ENCODE measurements around the gene TPPP2. TPM values are rescaled to one million over a fixed set of nuclear protein-coding genes. Genes with fewer than 3 reads are reported as not detected.

TPPP2 gene
- total RNA-seq (not detected in 2 replicates), polyA plus RNA-seq (not detected in 2 replicates), polyA minus RNA-seq (not detected in 2 replicates)
- total RNA-seq (2013): not detected

GRCh38 chr14:21029917-21030316, at the start of gene TPPP2:
Gene TPPP2, plus strand, starts transcription at chr14:21030217. Its CDS starts 365 bp downstream, at chr14:21030582.
- no peak within 1 kb of the TSS for H3K27ac ChIP-seq (ENCODE audit: low read length in 2 of 2)
- no peaks in the 10 kb centered on the region for H3K36me3 ChIP-seq (replicated peaks in 1 of 2; ENCODE audit: control extremely low read depth in 1 of 2, control insufficient read depth in 1 of 2, extremely low read depth in 1 of 2, insufficient read depth in 2 of 2, low read length in 1 of 2)
- no peaks in the 10 kb centered on the region for H3K9me3 Mint-ChIP-seq (ENCODE audit: insufficient read depth)
- POLR2A ChIA-PET: no interaction called here
- DNase-seq (no peak), ATAC-seq (ENCODE audit: low read depth) (no peak)
- TF ChIP-seq CTCF (IDR thresholded peaks at IDR 0.05) (no peak), EZH2 (IDR thresholded peaks at IDR 0.05; ENCODE audit: borderline replicate concordance, insufficient read depth, low read depth, low read length, poor library complexity, severe bottlenecking) (no peak)
- H3K27me3 Mint-ChIP-seq: peaks cover 11% of the 10 kb centered on the region
- no peak within 1 kb of the TSS for H3K4me3 ChIP-seq (ENCODE audit: control extremely low read depth in 1 of 5, extremely low read depth in 1 of 5, insufficient read depth in 1 of 5, low read depth in 2 of 5, low read length in 4 of 5)
- peaks cover 0 to 15% (median 0%) of the 10 kb centered on the region in 4 experiments for H3K27me3 ChIP-seq (replicated peaks in 1 of 4; ENCODE audit: control extremely low read depth in 1 of 4, control insufficient read depth in 3 of 4, insufficient read depth in 4 of 4, low read length in 3 of 4)
- H3K9ac ChIP-seq (ENCODE audit: low read length): no peak within 1 kb of the TSS
- no peaks in the 10 kb centered on the region for H3K79me2 ChIP-seq (ENCODE audit: control insufficient read depth, insufficient read depth, low read length)
- H3K27ac Mint-ChIP-seq: no peak within 1 kb of the TSS
- no peak within 1 kb of the TSS for H3K4me3 Mint-ChIP-seq
- CTCF ChIA-PET: interaction anchor here (1.4 to 2.3 kb wide), 4 partner anchors 9 to 15 kb away, joined by 4 to 12 read pairs (median 6); no protein-coding TSS in a partner anchor
- H3K4me2 ChIP-seq (replicated peaks; ENCODE audit: low read depth, low read length, poor library complexity, severe bottlenecking): no peak within 1 kb of the TSS
- no peaks in the 10 kb centered on the region for H4K20me1 ChIP-seq (ENCODE audit: control insufficient read depth, insufficient read depth, low read length, poor library complexity, severe bottlenecking)
- 100% methylated on average over 2 of the region's 5 CpGs for WGBS (ENCODE audit: insufficient coverage)
- no peaks in the 10 kb centered on the region for H3K9me3 ChIP-seq (ENCODE audit: control extremely low read depth in 1 of 3, control insufficient read depth in 2 of 3, insufficient read depth in 1 of 3, low read length in 2 of 3)
- peaks cover 0 to 9% of the 10 kb centered on the region in 2 donors for H3K4me1 ChIP-seq (ENCODE audit: control insufficient read depth in 2 of 2, insufficient read depth in 2 of 2, low read length in 2 of 2)
- intact Hi-C loops (cut with micrococcal nuclease): no loop called here
- no peak within 1 kb of the TSS for H2AFZ ChIP-seq (ENCODE audit: insufficient read depth, low read depth, low read length, poor library complexity, severe bottlenecking)
- peaks cover 2% of the 10 kb centered on the region for H3K4me1 Mint-ChIP-seq

GRCh38 chr14:20980906-20981305, 49.1 kb upstream of the TPPP2 start:
- no peak overlapping the region for H3K27ac ChIP-seq (ENCODE audit: low read length in 2 of 2)
- Mint-ChIP-seq H3K4me1 (peaks cover 2% of the 10 kb centered on the region), H3K4me3 (no peak overlapping the region), H3K27me3 (peaks cover 26% of the 10 kb centered on the region), H3K9me3 (ENCODE audit: insufficient read depth) (no peaks in the 10 kb centered on the region), H3K27ac (no peak overlapping the region)
- intact Hi-C loops (cut with micrococcal nuclease): no loop called here
- H3K79me2 ChIP-seq (ENCODE audit: control insufficient read depth, insufficient read depth, low read length): no peaks in the 10 kb centered on the region
- TF ChIP-seq EZH2 (IDR thresholded peaks at IDR 0.05; ENCODE audit: borderline replicate concordance, insufficient read depth, low read depth, low read length, poor library complexity, severe bottlenecking) (no peak), CTCF (IDR thresholded peaks at IDR 0.05) (no peak)
- H4K20me1 ChIP-seq (ENCODE audit: control insufficient read depth, insufficient read depth, low read length, poor library complexity, severe bottlenecking): no peaks in the 10 kb centered on the region
- no peak overlapping the region for H3K9ac ChIP-seq (ENCODE audit: low read length)
- no peak overlapping the region for H3K4me2 ChIP-seq (replicated peaks; ENCODE audit: low read depth, low read length, poor library complexity, severe bottlenecking)
- no peak overlapping the region for H3K4me3 ChIP-seq (ENCODE audit: control extremely low read depth in 1 of 5, extremely low read depth in 1 of 5, insufficient read depth in 1 of 5, low read depth in 2 of 5, low read length in 4 of 5)
- DNase-seq (no peak), ATAC-seq (ENCODE audit: low read depth) (no peak)
- WGBS (ENCODE audit: insufficient coverage): no CpG with 5 or more reads among the region's 1 CpG
- H2AFZ ChIP-seq (ENCODE audit: insufficient read depth, low read depth, low read length, poor library complexity, severe bottlenecking): no peak overlapping the region
- H3K9me3 ChIP-seq (ENCODE audit: control extremely low read depth in 1 of 3, control insufficient read depth in 2 of 3, insufficient read depth in 1 of 3, low read length in 2 of 3): no peaks in the 10 kb centered on the region
- CTCF ChIA-PET: interaction anchor here (0.6 to 6.2 kb wide), 3 partner anchors 9 to 323 kb away, joined by 5 to 51 read pairs (median 7); no protein-coding TSS in a partner anchor
- POLR2A ChIA-PET: no interaction called here
- no peaks in the 10 kb centered on the region for H3K36me3 ChIP-seq (replicated peaks in 1 of 2; ENCODE audit: control extremely low read depth in 1 of 2, control insufficient read depth in 1 of 2, extremely low read depth in 1 of 2, insufficient read depth in 2 of 2, low read length in 1 of 2)
- H3K4me1 ChIP-seq (ENCODE audit: control insufficient read depth in 2 of 2, insufficient read depth in 2 of 2, low read length in 2 of 2): no peaks in the 10 kb centered on the region
- peaks cover 0 to 6% (median 3%) of the 10 kb centered on the region in 4 experiments for H3K27me3 ChIP-seq (replicated peaks in 1 of 4; ENCODE audit: control extremely low read depth in 1 of 4, control insufficient read depth in 3 of 4, insufficient read depth in 4 of 4, low read length in 3 of 4)

All from B cell (primary cell).